HG03135 (cell line): Measurements from ENCODE around the gene RERE.
"Not testable (repeated sequence)": the region's sequence is repeated elsewhere in the genome, so short reads cannot be mapped to it uniquely, and the experiment has no call there.

Experiments used
- ATAC-seq: cut with Tn5 transposase; IDR thresholded peaks from one replicate; pipeline ENCODE4 v1.9.1; 2021; ENCODE audit warnings: mild to moderate bottlenecking, moderate library complexity; ENCODE audit not compliant: unreplicated experiment

The RERE gene

GRCh38 chr1:8464377-8464776, 353.1 kb downstream of the RERE start:
- ATAC-seq: no peak

- no peak for ATAC-seq
These were observed 354.1 kb downstream of the RERE start for GRCh38 chr1:8463144-8463927.

- no peak for ATAC-seq
These were observed 355.0 kb downstream of the RERE start for GRCh38 chr1:8462371-8462892.

GRCh38 chr1:8461351-8462110, 355.9 kb downstream of the RERE start:
- ATAC-seq: no peak

GRCh38 chr1:8460784-8461183, 356.7 kb downstream of the RERE start:
- ATAC-seq: no peak

- no peak for ATAC-seq
These were observed 357.3 kb downstream of the RERE start for GRCh38 chr1:8460132-8460544.

GRCh38 chr1:8458607-8459006, 358.8 kb downstream of the RERE start:
- ATAC-seq: no peak

GRCh38 chr1:8457760-8458381, 359.6 kb downstream of the RERE start:
- ATAC-seq: no peak

- ATAC-seq: no peak
These were observed 360.4 kb downstream of the RERE start for GRCh38 chr1:8456991-8457390.

GRCh38 chr1:8456308-8456912, 361.0 kb downstream of the RERE start:
- no peak for ATAC-seq

GRCh38 chr1:8455700-8456307, 361.6 kb downstream of the RERE start:
- ATAC-seq: no peak

- no peak for ATAC-seq
These were observed 367.1 kb downstream of the RERE start for GRCh38 chr1:8450312-8450711.

- ATAC-seq: no peak
These were observed 368.4 kb downstream of the RERE start for GRCh38 chr1:8448911-8449661.

GRCh38 chr1:8448505-8448904, 368.9 kb downstream of the RERE start:
- not testable (repeated sequence) for ATAC-seq

- ATAC-seq: no peak
These were observed 369.8 kb downstream of the RERE start for GRCh38 chr1:8447616-8448150.

GRCh38 chr1:8446119-8446518, 371.3 kb downstream of the RERE start:
- ATAC-seq: not testable (repeated sequence)

- ATAC-seq: no peak
These were observed 373.8 kb downstream of the RERE start for GRCh38 chr1:8443558-8444194.

GRCh38 chr1:8441426-8441825, 376.0 kb downstream of the RERE start:
- ATAC-seq: no peak

GRCh38 chr1:8439015-8439702, 378.3 kb downstream of the RERE start:
- ATAC-seq: peak; percentile 82
